ENCODE results near the gene FLT3LG. TPM values are rescaled to one million over a fixed set of nuclear protein-coding genes. Genes with fewer than 3 reads are reported as not detected.

FLT3LG gene
- total and polyA plus RNA-seq, 9 of the 15 experiments (the other 6 are each of a cell fraction or from before 2014, with no cell fraction given), result 0.31 to 6.4 (median 1.1) TPM

GRCh38 chr19:49492573-49493405, 18.8 kb downstream of the FLT3LG start (continued):
- TF ChIP-seq, protein P1, sequence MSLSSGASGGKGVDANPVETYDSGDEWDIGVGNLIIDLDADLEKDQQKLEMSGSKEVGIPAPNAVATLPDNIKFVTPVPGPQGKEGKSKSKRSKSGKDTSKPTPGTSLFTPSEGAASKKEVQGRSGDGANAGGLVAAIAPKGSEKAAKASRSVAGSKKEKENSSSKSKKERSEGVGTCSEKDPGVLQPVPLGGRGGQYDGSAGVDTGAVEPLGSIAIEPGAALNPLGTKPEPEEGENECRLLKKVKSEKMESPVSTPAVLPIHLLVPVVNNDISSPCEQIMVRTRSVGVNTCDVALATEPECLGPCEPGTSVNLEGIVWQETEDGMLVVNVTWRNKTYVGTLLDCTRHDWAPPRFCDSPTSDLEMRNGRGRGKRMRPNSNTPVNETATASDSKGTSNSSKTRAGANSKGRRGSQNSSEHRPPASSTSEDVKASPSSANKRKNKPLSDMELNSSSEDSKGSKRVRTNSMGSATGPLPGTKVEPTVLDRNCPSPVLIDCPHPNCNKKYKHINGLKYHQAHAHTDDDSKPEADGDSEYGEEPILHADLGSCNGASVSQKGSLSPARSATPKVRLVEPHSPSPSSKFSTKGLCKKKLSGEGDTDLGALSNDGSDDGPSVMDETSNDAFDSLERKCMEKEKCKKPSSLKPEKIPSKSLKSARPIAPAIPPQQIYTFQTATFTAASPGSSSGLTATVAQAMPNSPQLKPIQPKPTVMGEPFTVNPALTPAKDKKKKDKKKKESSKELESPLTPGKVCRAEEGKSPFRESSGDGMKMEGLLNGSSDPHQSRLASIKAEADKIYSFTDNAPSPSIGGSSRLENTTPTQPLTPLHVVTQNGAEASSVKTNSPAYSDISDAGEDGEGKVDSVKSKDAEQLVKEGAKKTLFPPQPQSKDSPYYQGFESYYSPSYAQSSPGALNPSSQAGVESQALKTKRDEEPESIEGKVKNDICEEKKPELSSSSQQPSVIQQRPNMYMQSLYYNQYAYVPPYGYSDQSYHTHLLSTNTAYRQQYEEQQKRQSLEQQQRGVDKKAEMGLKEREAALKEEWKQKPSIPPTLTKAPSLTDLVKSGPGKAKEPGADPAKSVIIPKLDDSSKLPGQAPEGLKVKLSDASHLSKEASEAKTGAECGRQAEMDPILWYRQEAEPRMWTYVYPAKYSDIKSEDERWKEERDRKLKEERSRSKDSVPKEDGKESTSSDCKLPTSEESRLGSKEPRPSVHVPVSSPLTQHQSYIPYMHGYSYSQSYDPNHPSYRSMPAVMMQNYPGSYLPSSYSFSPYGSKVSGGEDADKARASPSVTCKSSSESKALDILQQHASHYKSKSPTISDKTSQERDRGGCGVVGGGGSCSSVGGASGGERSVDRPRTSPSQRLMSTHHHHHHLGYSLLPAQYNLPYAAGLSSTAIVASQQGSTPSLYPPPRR (CRISPR knock-in tag; IDR thresholded peaks at IDR 0.05; ENCODE audit: borderline replicate concordance), result 0 out of 2 replicates have a peak, but pooled peaks have one; percentile 66
- TF ChIP-seq EWSR1 (IDR thresholded peaks at IDR 0.05; ENCODE audit: borderline replicate concordance, low read depth, partially characterized antibody), result peak; percentile 96
- TF ChIP-seq RBM14 (IDR thresholded peaks at IDR 0.05; ENCODE audit: borderline replicate concordance, insufficient read depth, low read depth, low read length), result no peak
- no peak for TF ChIP-seq ZNF785 (CRISPR knock-in tag; IDR thresholded peaks at IDR 0.05)
- no peak for TF ChIP-seq KLF1 (tag; IDR thresholded peaks at IDR 0.05)
- TF ChIP-seq, protein P2, sequence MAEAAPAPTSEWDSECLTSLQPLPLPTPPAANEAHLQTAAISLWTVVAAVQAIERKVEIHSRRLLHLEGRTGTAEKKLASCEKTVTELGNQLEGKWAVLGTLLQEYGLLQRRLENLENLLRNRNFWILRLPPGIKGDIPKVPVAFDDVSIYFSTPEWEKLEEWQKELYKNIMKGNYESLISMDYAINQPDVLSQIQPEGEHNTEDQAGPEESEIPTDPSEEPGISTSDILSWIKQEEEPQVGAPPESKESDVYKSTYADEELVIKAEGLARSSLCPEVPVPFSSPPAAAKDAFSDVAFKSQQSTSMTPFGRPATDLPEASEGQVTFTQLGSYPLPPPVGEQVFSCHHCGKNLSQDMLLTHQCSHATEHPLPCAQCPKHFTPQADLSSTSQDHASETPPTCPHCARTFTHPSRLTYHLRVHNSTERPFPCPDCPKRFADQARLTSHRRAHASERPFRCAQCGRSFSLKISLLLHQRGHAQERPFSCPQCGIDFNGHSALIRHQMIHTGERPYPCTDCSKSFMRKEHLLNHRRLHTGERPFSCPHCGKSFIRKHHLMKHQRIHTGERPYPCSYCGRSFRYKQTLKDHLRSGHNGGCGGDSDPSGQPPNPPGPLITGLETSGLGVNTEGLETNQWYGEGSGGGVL (CRISPR knock-in tag; IDR thresholded peaks at IDR 0.05), result no peak
- TF ChIP-seq, protein P3, sequence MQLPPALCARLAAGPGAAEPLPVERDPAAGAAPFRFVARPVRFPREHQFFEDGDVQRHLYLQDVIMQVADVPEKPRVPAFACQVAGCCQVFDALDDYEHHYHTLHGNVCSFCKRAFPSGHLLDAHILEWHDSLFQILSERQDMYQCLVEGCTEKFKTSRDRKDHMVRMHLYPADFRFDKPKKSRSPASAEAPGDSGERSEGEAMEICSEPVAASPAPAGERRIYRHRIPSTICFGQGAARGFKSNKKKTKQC (CRISPR knock-in tag; IDR thresholded peaks at IDR 0.05), result 0 out of 2 replicates have a peak, but pooled peaks have one; percentile 4
- TF ChIP-seq GATAD2A (IDR thresholded peaks at IDR 0.05), result no peak
- no peak for TF ChIP-seq PRPF4 (IDR thresholded peaks at IDR 0.05; ENCODE audit: insufficient read depth, low read depth, low read length, poor library complexity, severe bottlenecking)
- no peak for TF ChIP-seq TCF7L2 (IDR thresholded peaks at IDR 0.05; ENCODE audit: low read depth, low read length)
- TF ChIP-seq CREBBP (IDR thresholded peaks at IDR 0.05; ENCODE audit: low read depth, low read length), result no peak
- TF ChIP-seq, protein P4, sequence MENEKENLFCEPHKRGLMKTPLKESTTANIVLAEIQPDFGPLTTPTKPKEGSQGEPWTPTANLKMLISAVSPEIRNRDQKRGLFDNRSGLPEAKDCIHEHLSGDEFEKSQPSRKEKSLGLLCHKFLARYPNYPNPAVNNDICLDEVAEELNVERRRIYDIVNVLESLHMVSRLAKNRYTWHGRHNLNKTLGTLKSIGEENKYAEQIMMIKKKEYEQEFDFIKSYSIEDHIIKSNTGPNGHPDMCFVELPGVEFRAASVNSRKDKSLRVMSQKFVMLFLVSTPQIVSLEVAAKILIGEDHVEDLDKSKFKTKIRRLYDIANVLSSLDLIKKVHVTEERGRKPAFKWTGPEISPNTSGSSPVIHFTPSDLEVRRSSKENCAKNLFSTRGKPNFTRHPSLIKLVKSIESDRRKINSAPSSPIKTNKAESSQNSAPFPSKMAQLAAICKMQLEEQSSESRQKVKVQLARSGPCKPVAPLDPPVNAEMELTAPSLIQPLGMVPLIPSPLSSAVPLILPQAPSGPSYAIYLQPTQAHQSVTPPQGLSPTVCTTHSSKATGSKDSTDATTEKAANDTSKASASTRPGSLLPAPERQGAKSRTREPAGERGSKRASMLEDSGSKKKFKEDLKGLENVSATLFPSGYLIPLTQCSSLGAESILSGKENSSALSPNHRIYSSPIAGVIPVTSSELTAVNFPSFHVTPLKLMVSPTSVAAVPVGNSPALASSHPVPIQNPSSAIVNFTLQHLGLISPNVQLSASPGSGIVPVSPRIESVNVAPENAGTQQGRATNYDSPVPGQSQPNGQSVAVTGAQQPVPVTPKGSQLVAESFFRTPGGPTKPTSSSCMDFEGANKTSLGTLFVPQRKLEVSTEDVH (IDR thresholded peaks at IDR 0.05; ENCODE audit: low read depth, partially characterized antibody), result peak; percentile 69
- peak; percentile 82 to 84 for TF ChIP-seq FOXK2 (conservative IDR thresholded peaks at IDR 0.05 in 1 of 2, IDR thresholded peaks at IDR 0.05 in 1 of 2; ENCODE audit: low read depth in 2 of 2)
- no peak for TF ChIP-seq KLF16 (IDR thresholded peaks at IDR 0.05)
- peak; percentile 35; the same call in 1 of the 2 replicates for TF ChIP-seq KLF10 (CRISPR knock-in tag; IDR thresholded peaks at IDR 0.05)
- TF ChIP-seq KDM4B (IDR thresholded peaks at IDR 0.05; ENCODE audit: borderline replicate concordance in 2 of 2, low read depth in 1 of 2), result no peak
